GM12878 (cell line): ENCODE data around the gene MVK.

Experiments used
- BRCA1 ChIP-seq: IDR thresholded peaks from 2 replicates; pipeline ENCODE4 v1.6.1; 2011; ENCODE audit warnings: low read depth, low read length, improper control_type of control experiment
- CHD1 ChIP-seq: IDR thresholded peaks from 2 replicates; pipeline ENCODE4 v1.6.1; 2012; ENCODE audit warnings: low read depth, low read length, improper control_type of control experiment
- CTCF ChIP-seq, 3 experiments: IDR thresholded peaks in 2 of 3; conservative IDR thresholded peaks in 1 of 3; 2 replicates each; pipeline ENCODE4 v1.5.1; 2011; ENCODE audit warnings: low read depth in 3 of 3, low read length in 3 of 3, mild to moderate bottlenecking in 3 of 3, control low read depth in 2 of 3, moderate library complexity in 2 of 3, inconsistent platforms in 1 of 3, mixed read lengths in 1 of 3; ENCODE audit not compliant: control insufficient read depth in 2 of 3, insufficient read depth in 1 of 3; ENCODE audit errors: extremely low read depth in 1 of 3
- EZH2 ChIP-seq: IDR thresholded peaks from 2 replicates; pipeline ENCODE4 v1.6.1; 2012; ENCODE audit warnings: low read depth, mild to moderate bottlenecking, control low read depth, inconsistent platforms, low read length, borderline replicate concordance; ENCODE audit not compliant: control insufficient read depth
- FOXK2 ChIP-seq: fragments of 450-650 bp; IDR thresholded peaks from 2 replicates; pipeline ENCODE4 v1.6.1; 2017; ENCODE audit warnings: mild to moderate bottlenecking, moderate library complexity
- MYC ChIP-seq: IDR thresholded peaks from 2 replicates; pipeline ENCODE4 v1.6.1; 2011; ENCODE audit warnings: mild to moderate bottlenecking, low read length, moderate library complexity, inconsistent platforms; ENCODE audit not compliant: insufficient read depth, insufficient replicate concordance, insufficient read length, severe bottlenecking
- NFYB ChIP-seq: IDR thresholded peaks from 2 replicates; pipeline ENCODE4 v1.6.1; 2011; ENCODE audit warnings: low read depth, mild to moderate bottlenecking, low read length, improper control_type of control experiment, moderate library complexity; ENCODE audit not compliant: insufficient read depth
- POLR2A ChIP-seq: IDR thresholded peaks from 2 replicates; pipeline ENCODE4 v1.6.1; 2011; ENCODE audit warnings: low read depth, mild to moderate bottlenecking, low read length
- REST ChIP-seq: IDR thresholded peaks from 2 replicates; pipeline ENCODE4 v1.6.1; 2012; ENCODE audit warnings: mild to moderate bottlenecking, low read depth, low read length
- SP1 ChIP-seq: IDR thresholded peaks from one replicate; pipeline ENCODE4 v1.6.1; 2011; ENCODE audit warnings: low read depth, low read length
- TCF12 ChIP-seq: IDR thresholded peaks from 2 replicates; pipeline ENCODE4 v1.6.1; 2011; ENCODE audit warnings: low read depth, mild to moderate bottlenecking, low read length
- YBX1 ChIP-seq: fragments of 450-650 bp; IDR thresholded peaks from 2 replicates; pipeline ENCODE4 v1.6.1; 2016; ENCODE audit warnings: antibody characterized with exemption
- ZNF24 ChIP-seq: fragments of 450-650 bp; IDR thresholded peaks from 2 replicates; pipeline ENCODE4 v1.6.1; 2017; ENCODE audit warnings: antibody characterized with exemption, mild to moderate bottlenecking
- ZSCAN29 ChIP-seq: fragments of 450-650 bp; IDR thresholded peaks from 2 replicates; pipeline ENCODE4 v1.6.1; 2017; ENCODE audit warnings: mild to moderate bottlenecking, moderate library complexity

GRCh38 chr12:109632342-109632741 is 58.7 kb downstream of the MVK start:
- no peak for TF ChIP-seq POLR2A
- no peak for TF ChIP-seq FOXK2
- no peak for TF ChIP-seq CTCF (IDR thresholded peaks at IDR 0.05 in 2 of 3, conservative IDR thresholded peaks at IDR 0.05 in 1 of 3; ENCODE audit: control insufficient read depth in 2 of 3, extremely low read depth in 1 of 3, insufficient read depth in 1 of 3, low read depth in 3 of 3, low read length in 3 of 3)
- no peak for TF ChIP-seq ZSCAN29
- TF ChIP-seq YBX1: no peak
- no peak for TF ChIP-seq SP1
- no peak for TF ChIP-seq CHD1
- no peak for TF ChIP-seq MYC
- TF ChIP-seq EZH2: no peak
- TF ChIP-seq REST: no peak
- no peak for TF ChIP-seq TCF12
- no peak for TF ChIP-seq ZNF24
- TF ChIP-seq NFYB: no peak
- no peak for TF ChIP-seq BRCA1
